Lower leg skin (tissue), 3 donors: ENCODE results near the gene TSG101.

Source experiments
- POLR2A ChIP-seq, 2 donors: fragments of 450-650 bp; IDR thresholded peaks; one replicate each; pipeline ENCODE4 v1.6.1; 2016 to 2017; ENCODE audit warnings: antibody characterized with exemption in 2 of 2, mild to moderate bottlenecking in 1 of 2, moderate library complexity in 1 of 2
- TF ChIP-seq, protein P1 (sequence below), 3 donors: fragments of 450-650 bp; IDR thresholded peaks; one replicate each; pipeline ENCODE4 v1.5.1; 2016; ENCODE audit warnings: antibody characterized with exemption in 3 of 3, mild to moderate bottlenecking in 3 of 3, moderate library complexity in 2 of 3

DNA sequence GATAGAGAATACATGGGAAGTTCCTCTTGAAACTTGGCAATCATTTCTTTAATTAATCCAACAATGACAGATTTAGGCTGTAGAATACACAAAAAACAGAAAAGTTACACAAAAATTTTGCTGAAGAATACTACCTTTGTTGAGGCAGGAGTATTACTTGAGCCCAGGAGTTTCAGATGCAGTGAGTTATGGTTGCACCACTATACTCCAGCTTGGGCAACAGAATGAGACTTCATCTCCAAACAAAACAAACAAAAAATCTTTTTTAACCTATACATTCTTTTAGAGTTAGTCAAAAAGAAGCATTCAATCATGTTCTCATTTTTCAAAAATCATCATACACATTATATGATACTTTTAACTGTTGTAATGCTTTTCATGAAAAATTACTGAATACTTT lies 39.7 kb upstream of the TSG101 start:
- TF ChIP-seq, protein P1, sequence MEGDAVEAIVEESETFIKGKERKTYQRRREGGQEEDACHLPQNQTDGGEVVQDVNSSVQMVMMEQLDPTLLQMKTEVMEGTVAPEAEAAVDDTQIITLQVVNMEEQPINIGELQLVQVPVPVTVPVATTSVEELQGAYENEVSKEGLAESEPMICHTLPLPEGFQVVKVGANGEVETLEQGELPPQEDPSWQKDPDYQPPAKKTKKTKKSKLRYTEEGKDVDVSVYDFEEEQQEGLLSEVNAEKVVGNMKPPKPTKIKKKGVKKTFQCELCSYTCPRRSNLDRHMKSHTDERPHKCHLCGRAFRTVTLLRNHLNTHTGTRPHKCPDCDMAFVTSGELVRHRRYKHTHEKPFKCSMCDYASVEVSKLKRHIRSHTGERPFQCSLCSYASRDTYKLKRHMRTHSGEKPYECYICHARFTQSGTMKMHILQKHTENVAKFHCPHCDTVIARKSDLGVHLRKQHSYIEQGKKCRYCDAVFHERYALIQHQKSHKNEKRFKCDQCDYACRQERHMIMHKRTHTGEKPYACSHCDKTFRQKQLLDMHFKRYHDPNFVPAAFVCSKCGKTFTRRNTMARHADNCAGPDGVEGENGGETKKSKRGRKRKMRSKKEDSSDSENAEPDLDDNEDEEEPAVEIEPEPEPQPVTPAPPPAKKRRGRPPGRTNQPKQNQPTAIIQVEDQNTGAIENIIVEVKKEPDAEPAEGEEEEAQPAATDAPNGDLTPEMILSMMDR (IDR thresholded peaks at IDR 0.05) = no peak
- no peak for TF ChIP-seq POLR2A (IDR thresholded peaks at IDR 0.05)
